Measurements from ENCODE around the gene FAAP20.

FAAP20 gene

GRCh38 chr1:2176615-2177014, 18.0 kb downstream of the FAAP20 start:
- DNase-seq = no peak

GRCh38 chr1:2175681-2176454, 18.7 kb downstream of the FAAP20 start:
- no peak for DNase-seq

GRCh38 chr1:2175055-2175414, 19.5 kb downstream of the FAAP20 start:
- DNase-seq = no peak

- DNase-seq = peak; percentile 37 to 46
These were observed 20.1 kb downstream of the FAAP20 start for GRCh38 chr1:2174348-2175054.

- no peak for DNase-seq
These were observed 20.8 kb downstream of the FAAP20 start for GRCh38 chr1:2173546-2174347.

GRCh38 chr1:2172551-2173146, 21.9 kb downstream of the FAAP20 start:
- no peak for DNase-seq

GRCh38 chr1:2172012-2172411, 22.6 kb downstream of the FAAP20 start:
- no peak for DNase-seq

GRCh38 chr1:2170211-2170610, 24.4 kb downstream of the FAAP20 start:
- DNase-seq = no peak

- DNase-seq = no peak
These were observed 25.3 kb downstream of the FAAP20 start for GRCh38 chr1:2169200-2169836.

GRCh38 chr1:2168535-2168934, 26.0 kb downstream of the FAAP20 start:
- DNase-seq = no peak

- no peak for DNase-seq
These were observed 26.5 kb downstream of the FAAP20 start for GRCh38 chr1:2168090-2168489.

GRCh38 chr1:2166695-2167094, 27.9 kb downstream of the FAAP20 start:
- DNase-seq = no peak

- DNase-seq = no peak
These were observed 28.3 kb downstream of the FAAP20 start for GRCh38 chr1:2166254-2166653.

GRCh38 chr1:2165646-2166045, 28.9 kb downstream of the FAAP20 start:
- DNase-seq = no peak

GRCh38 chr1:2163205-2163604, 31.4 kb downstream of the FAAP20 start:
- no peak for DNase-seq

GRCh38 chr1:2160451-2161300, 33.9 kb downstream of the FAAP20 start:
- DNase-seq = no peak

- DNase-seq = no peak
These were observed 35.4 kb downstream of the FAAP20 start for GRCh38 chr1:2159124-2159523.

GRCh38 chr1:2158272-2158671, 36.3 kb downstream of the FAAP20 start:
- DNase-seq = no peak

- no peak for DNase-seq
These were observed 36.7 kb downstream of the FAAP20 start for GRCh38 chr1:2157856-2158255.

- no peak for DNase-seq
These were observed 37.7 kb downstream of the FAAP20 start for GRCh38 chr1:2156866-2157265.

- DNase-seq = no peak
These were observed 38.8 kb downstream of the FAAP20 start for GRCh38 chr1:2155788-2156187.

GRCh38 chr1:2155147-2155598, 39.4 kb downstream of the FAAP20 start:
- DNase-seq = no peak
